ENCODE measurements around the gene KRT79.
A peak's percentile ranks its signal among the peaks of the same experiment; 100 is the strongest.

DNA sequence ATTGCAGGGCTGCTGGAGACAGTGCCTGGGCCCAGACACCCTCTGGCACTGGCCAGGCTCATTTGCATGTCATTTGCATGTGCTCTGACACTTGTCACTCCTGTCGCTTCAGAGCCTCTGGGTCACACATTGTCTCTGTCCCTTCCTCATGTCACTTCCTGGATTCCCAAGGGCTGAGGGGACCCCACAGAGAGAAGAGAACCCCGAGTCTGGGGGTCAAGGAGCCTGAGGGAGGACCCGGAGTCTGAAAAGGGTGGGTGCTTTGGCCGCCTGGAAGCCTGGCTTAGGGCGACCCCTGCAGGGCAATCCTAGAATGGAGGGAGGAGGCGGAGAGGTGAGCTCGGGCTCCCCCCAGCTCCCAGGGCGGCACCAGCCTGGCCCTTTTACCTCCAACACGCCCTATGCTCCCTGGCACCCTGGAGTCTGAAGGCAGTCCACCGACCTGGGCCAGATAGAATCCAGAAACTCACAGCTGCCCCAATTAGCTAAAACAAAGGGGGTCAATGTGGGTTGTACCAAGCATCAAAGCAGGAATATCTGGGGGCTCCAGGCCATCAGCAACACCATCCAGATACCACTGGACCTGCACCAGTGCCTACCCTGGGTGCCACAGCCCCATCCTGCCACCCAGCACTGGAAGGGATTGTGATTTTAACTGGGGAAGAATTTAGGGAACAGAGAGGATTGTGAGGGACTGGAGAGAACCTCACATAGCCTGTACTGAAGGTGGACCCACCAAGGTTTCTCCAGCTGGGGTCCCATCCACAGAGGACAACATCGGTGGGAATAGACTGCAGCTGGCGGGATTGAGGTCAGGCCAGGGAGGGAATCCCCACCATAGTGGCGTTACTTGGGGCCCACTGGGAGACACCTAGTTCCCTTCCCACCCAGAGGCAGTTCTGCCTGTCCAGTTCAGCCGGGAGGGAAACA lies 36.5 kb upstream of the KRT79 start:
- TF ChIP-seq, protein P1, sequence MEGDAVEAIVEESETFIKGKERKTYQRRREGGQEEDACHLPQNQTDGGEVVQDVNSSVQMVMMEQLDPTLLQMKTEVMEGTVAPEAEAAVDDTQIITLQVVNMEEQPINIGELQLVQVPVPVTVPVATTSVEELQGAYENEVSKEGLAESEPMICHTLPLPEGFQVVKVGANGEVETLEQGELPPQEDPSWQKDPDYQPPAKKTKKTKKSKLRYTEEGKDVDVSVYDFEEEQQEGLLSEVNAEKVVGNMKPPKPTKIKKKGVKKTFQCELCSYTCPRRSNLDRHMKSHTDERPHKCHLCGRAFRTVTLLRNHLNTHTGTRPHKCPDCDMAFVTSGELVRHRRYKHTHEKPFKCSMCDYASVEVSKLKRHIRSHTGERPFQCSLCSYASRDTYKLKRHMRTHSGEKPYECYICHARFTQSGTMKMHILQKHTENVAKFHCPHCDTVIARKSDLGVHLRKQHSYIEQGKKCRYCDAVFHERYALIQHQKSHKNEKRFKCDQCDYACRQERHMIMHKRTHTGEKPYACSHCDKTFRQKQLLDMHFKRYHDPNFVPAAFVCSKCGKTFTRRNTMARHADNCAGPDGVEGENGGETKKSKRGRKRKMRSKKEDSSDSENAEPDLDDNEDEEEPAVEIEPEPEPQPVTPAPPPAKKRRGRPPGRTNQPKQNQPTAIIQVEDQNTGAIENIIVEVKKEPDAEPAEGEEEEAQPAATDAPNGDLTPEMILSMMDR (IDR thresholded peaks at IDR 0.05; ENCODE audit: low read depth, low read length, poor library complexity, severe bottlenecking), result peak; percentile 99
- no peak for TF ChIP-seq EZH2phosphoT487 (IDR thresholded peaks at IDR 0.05; ENCODE audit: borderline replicate concordance, low read length)

Measured in DOHH2 (cell line).